ENCODE results near the gene U2SURP. TPM values are rescaled to one million over a fixed set of nuclear protein-coding genes. Genes with fewer than 3 reads are reported as not detected.

U2SURP gene
- total and polyA plus RNA-seq, 2 donors (not counting 3 experiments of a cell fraction or from before 2014, with no cell fraction given), result 12.6 to 92.4 TPM

- no peak for FAIRE-seq
- Histone ChIP-seq H3K27me3 (ENCODE audit: control insufficient read depth in 2 of 2, insufficient read depth in 2 of 2, low read length in 2 of 2) (peaks cover 6 to 10% of the 10 kb centered on the region in 2 experiments), H3K9ac (replicated peaks; ENCODE audit: extremely low read depth, insufficient read depth, low read length) (no peak overlapping the region), H3K4me2 (ENCODE audit: insufficient read depth, low read length) (no peak overlapping the region), H3K4me3 (replicated peaks in 1 of 3; ENCODE audit: insufficient read depth in 1 of 3, low read depth in 1 of 3, low read length in 3 of 3) (no peak overlapping the region), H3K9me3 (replicated peaks; ENCODE audit: control insufficient read depth, insufficient read depth, low read length) (no peaks in the 10 kb centered on the region), H3K36me3 (ENCODE audit: control insufficient read depth in 2 of 2, extremely low read depth in 1 of 2, insufficient read depth in 2 of 2, low read length in 2 of 2) (no peaks in the 10 kb centered on the region), H3K79me2 (ENCODE audit: control insufficient read depth, insufficient read depth, low read length) (no peaks in the 10 kb centered on the region), H3K9me1 (replicated peaks; ENCODE audit: control insufficient read depth, extremely low read depth, insufficient read depth, low read length) (no peaks in the 10 kb centered on the region), H2AFZ (ENCODE audit: low read depth, low read length) (no peak overlapping the region), H4K20me1 (replicated peaks; ENCODE audit: control insufficient read depth, extremely low read depth, insufficient read depth, low read length) (no peaks in the 10 kb centered on the region), H3K4me1 (ENCODE audit: control insufficient read depth, extremely low read depth, insufficient read depth, low read length) (no peaks in the 10 kb centered on the region), H3K27ac (ENCODE audit: insufficient read depth, low read depth, low read length) (no peak overlapping the region)
- no peak for TF ChIP-seq FOS (IDR thresholded peaks at IDR 0.05; ENCODE audit: borderline replicate concordance, insufficient read depth, low read length)
- no peak for TF ChIP-seq GATA2 (IDR thresholded peaks at IDR 0.05; ENCODE audit: insufficient read depth, insufficient read length, low read depth, low read length)
- no peak for TF ChIP-seq MYC (IDR thresholded peaks at IDR 0.05; ENCODE audit: low read depth, low read length)
- TF ChIP-seq POLR2AphosphoS5 (IDR thresholded peaks at IDR 0.05; ENCODE audit: insufficient read depth, low read depth, low read length), result no peak
- TF ChIP-seq JUN (IDR thresholded peaks at IDR 0.05; ENCODE audit: borderline replicate concordance, insufficient read depth, insufficient read length, low read depth), result no peak
- TF ChIP-seq CTCF (IDR thresholded peaks at IDR 0.05; ENCODE audit: extremely low read depth in 1 of 2, insufficient read depth in 1 of 2, low read depth in 1 of 2, low read length in 2 of 2), result no peak
- TF ChIP-seq EZH2 (IDR thresholded peaks at IDR 0.05; ENCODE audit: borderline replicate concordance, low read depth, low read length, severe bottlenecking), result no peak
- TF ChIP-seq POLR2A (IDR thresholded peaks at IDR 0.05; ENCODE audit: low read depth, low read length), result no peak
- TF ChIP-seq MAX (IDR thresholded peaks at IDR 0.05; ENCODE audit: insufficient read depth, insufficient read length), result no peak
- CTCF ChIA-PET, result interaction anchor here (0.6 to 4.3 kb wide), 7 partner anchors 10 to 865 kb away, joined by 3 to 38 read pairs (median 5); partner anchors contain the start of gene U2SURP
- dilution Hi-C loops (cut with MboI; ENCODE audit: extremely low pct_ligation_motif_present, low sequenced_read_pairs) (no loop called here), intact Hi-C loops (cut with micrococcal nuclease) (loop anchor here (5.0 kb wide), 1 partner anchor 863 kb away; no protein-coding TSS in a partner anchor)
- no TSS peak for BruUV-seq (replicated peaks)
- POLR2A ChIA-PET, result no interaction called here
- DNase-seq (ENCODE audit: low read depth, low spot score), result no peak
Measured at GRCh38 chr3:142990721-142991120, 10.6 kb upstream of the U2SURP start.
